CD4-positive, alpha-beta T cell (primary cell): Measurements from ENCODE around the gene KRTDAP. TPM values are rescaled to one million over a fixed set of nuclear protein-coding genes. Genes with fewer than 3 reads are reported as not detected.

Experiments used
- ATAC-seq: fragments of 200-7000 bp; cut with Tn5 transposase; one replicate; pipeline ENCODE4 v1.10.0; 2022; ENCODE audit warnings: mild to moderate bottlenecking; ENCODE audit not compliant: poor library complexity
- CTCF ChIA-PET: fragments of 350-600 bp; sonication (Branson Sonifier 250); formaldehyde crosslinking; loops from one replicate; lab custom pipeline; 2021; ENCODE audit warnings: antibody characterized with exemption, inconsistent platforms; lab: Charles Lee
- POLR2A ChIA-PET: fragments of 350-600 bp; sonication (Branson Sonifier 250); formaldehyde crosslinking; loops from one replicate; lab custom pipeline; 2021; ENCODE audit warnings: antibody characterized with exemption, inconsistent platforms; lab: Charles Lee
- DNase-seq, 14 experiments: peaks; one replicate each; pipeline ENCODE4 v3.0.0-alpha.2; 2013 to 2020; ENCODE audit warnings: mixed read lengths in 2 of 14
- H3K27ac ChIP-seq, 2 donors: one replicate each; pipeline versions ENCODE4 v1.5.1 to v1.7.0; 2013; ENCODE audit warnings: low read length in 2 of 2, low read depth in 1 of 2, mild to moderate bottlenecking in 1 of 2
- H3K27me3 ChIP-seq, 2 experiments: 1 replicate in 1 of 2; 2 replicates in 1 of 2; pipeline versions ENCODE4 v1.6.1 to v1.7.0; 2013; ENCODE audit warnings: low read length in 2 of 2, control low read depth in 1 of 2, mild to moderate bottlenecking in 1 of 2, moderate library complexity in 1 of 2; ENCODE audit not compliant: insufficient read depth in 2 of 2, control insufficient read depth in 1 of 2
- H3K36me3 ChIP-seq: one replicate; pipeline ENCODE4 v1.6.1; 2013; ENCODE audit warnings: low read length, control low read depth; ENCODE audit not compliant: insufficient read depth
- H3K4me1 ChIP-seq: one replicate; pipeline ENCODE4 v1.6.1; 2013; ENCODE audit warnings: low read length, control low read depth; ENCODE audit not compliant: insufficient read depth
- H3K4me3 ChIP-seq: one replicate; pipeline ENCODE4 v1.5.1; 2013; ENCODE audit warnings: mild to moderate bottlenecking, low read length, moderate library complexity
- H3K9me3 ChIP-seq, 2 experiments: 1 replicate in 1 of 2; 2 replicates in 1 of 2; pipeline versions ENCODE4 v1.6.1 to v1.7.0; 2013; ENCODE audit warnings: low read length in 2 of 2, mild to moderate bottlenecking in 2 of 2, control low read depth in 1 of 2, moderate library complexity in 1 of 2; ENCODE audit not compliant: control insufficient read depth in 1 of 2, insufficient read depth in 1 of 2
- H3K27ac Mint-ChIP-seq: one replicate; pipeline ENCODE4 v1.8.0; 2020; ENCODE audit warnings: mixed read lengths
- H3K27me3 Mint-ChIP-seq: one replicate; pipeline ENCODE4 v1.8.0; 2021; ENCODE audit warnings: mixed read lengths
- H3K36me3 Mint-ChIP-seq: one replicate; pipeline ENCODE4 v1.8.0; 2021; ENCODE audit warnings: low read depth, mixed read lengths
- H3K4me1 Mint-ChIP-seq: one replicate; pipeline ENCODE4 v1.8.0; 2021; ENCODE audit warnings: low read depth, mixed read lengths
- H3K4me3 Mint-ChIP-seq: one replicate; pipeline ENCODE4 v1.8.0; 2020; ENCODE audit warnings: mild to moderate bottlenecking, mixed read lengths
- H3K9me3 Mint-ChIP-seq: one replicate; pipeline ENCODE4 v1.8.0; 2020; ENCODE audit warnings: mixed read lengths
- CTCF ChIP-seq: fragments of 200-600 bp; IDR thresholded peaks from one replicate; pipeline ENCODE4 v1.8.0; 2022; ENCODE audit warnings: antibody characterized with exemption, mild to moderate bottlenecking
- intact Hi-C, 2 experiments: fragments of 100-400 bp; cut with DNase I in 1 of 2; cut with micrococcal nuclease in 1 of 2; formaldehyde crosslinking; loops; one replicate each; pipeline versions ENCODE4 v1.15.1 to v1.9.0; 2023 to 2025; cut with DNase I, micrococcal nuclease
- total RNA-seq, 174 experiments: library from RNA in 2 of 174; stranded (reverse) in 2 of 174; gene quantifications; one replicate each; pipeline ENCODE4 v1.2.3 and lab custom pipeline; 2021 to 2026

Gene KRTDAP
- total RNA-seq, 2 experiments from 2014 or later = not detected

GRCh38 chr19:35517342-35517741, 27.1 kb upstream of the KRTDAP start:
- no peaks in the 10 kb centered on the region for H3K4me1 ChIP-seq
- DNase-seq (no peak), ATAC-seq (no peak)
- no peaks in the 10 kb centered on the region for H3K4me1 Mint-ChIP-seq
- CTCF ChIA-PET = no interaction called here
- H3K4me3 Mint-ChIP-seq = no peak overlapping the region
- no peaks in the 10 kb centered on the region for H3K9me3 ChIP-seq
- H3K9me3 Mint-ChIP-seq = no peaks in the 10 kb centered on the region
- no peaks in the 10 kb centered on the region for H3K36me3 ChIP-seq
- POLR2A ChIA-PET = no interaction called here
- peaks cover 40% of the 10 kb centered on the region for H3K27me3 Mint-ChIP-seq
- no peak overlapping the region for H3K27ac ChIP-seq
- no peak overlapping the region for H3K27ac Mint-ChIP-seq
- peaks cover 0 to 7% of the 10 kb centered on the region in 2 experiments for H3K27me3 ChIP-seq
- H3K36me3 Mint-ChIP-seq = no peaks in the 10 kb centered on the region
- TF ChIP-seq CTCF = no peak
- intact Hi-C loops = no loop called here
- H3K4me3 ChIP-seq = no peak overlapping the region

- intact Hi-C loops = no loop called here
- H3K9me3 ChIP-seq = no peaks in the 10 kb centered on the region
- H3K27ac Mint-ChIP-seq = no peak overlapping the region
- ChIA-PET CTCF (no interaction called here), POLR2A (interaction anchor here (0.8 kb wide), 1 partner anchor 124 kb away, joined by 3 read pairs; no protein-coding TSS in a partner anchor)
- peaks cover 5 to 7% of the 10 kb centered on the region in 2 experiments for H3K27me3 ChIP-seq
- peaks cover 47% of the 10 kb centered on the region for H3K27me3 Mint-ChIP-seq
- no peaks in the 10 kb centered on the region for H3K9me3 Mint-ChIP-seq
- H3K36me3 Mint-ChIP-seq = no peaks in the 10 kb centered on the region
- H3K4me3 ChIP-seq = no peak overlapping the region
- H3K4me3 Mint-ChIP-seq = no peak overlapping the region
- H3K4me1 ChIP-seq = no peaks in the 10 kb centered on the region
- no peaks in the 10 kb centered on the region for H3K36me3 ChIP-seq
- ATAC-seq (no peak), DNase-seq (no peak)
- no peak overlapping the region for H3K27ac ChIP-seq
- no peaks in the 10 kb centered on the region for H3K4me1 Mint-ChIP-seq
- TF ChIP-seq CTCF = no peak
Observed at GRCh38 chr19:35516310-35516709, 26.0 kb upstream of the KRTDAP start.

GRCh38 chr19:35514282-35514809, 24.1 kb upstream of the KRTDAP start:
- TF ChIP-seq CTCF = no peak
- ATAC-seq = no peak
- no peak overlapping the region for H3K27ac Mint-ChIP-seq
- Histone ChIP-seq H3K27ac (no peak overlapping the region), H3K27me3 (peaks cover 15 to 19% of the 10 kb centered on the region in 2 experiments), H3K4me3 (no peak overlapping the region), H3K4me1 (peaks cover 15% of the 10 kb centered on the region), H3K36me3 (no peaks in the 10 kb centered on the region), H3K9me3 (peaks cover 0 to 3% of the 10 kb centered on the region in 2 experiments)
- H3K9me3 Mint-ChIP-seq = no peaks in the 10 kb centered on the region
- no peaks in the 10 kb centered on the region for H3K36me3 Mint-ChIP-seq
- DNase-seq = no peak
- peaks cover 62% of the 10 kb centered on the region for H3K27me3 Mint-ChIP-seq
- peaks cover 13% of the 10 kb centered on the region for H3K4me1 Mint-ChIP-seq
- intact Hi-C loops = no loop called here
- ChIA-PET POLR2A (no interaction called here), CTCF (no interaction called here)
- no peak overlapping the region for H3K4me3 Mint-ChIP-seq
